DMS153 treated with DMSO at 0.1 percent for 48 hours (cell line): ENCODE measurements around the gene ARHGAP26.

ENCODE experiments used
- DNase-seq: peaks from one replicate; lab custom pipeline; 2025; ENCODE audit not compliant: unreplicated experiment; lab: John Stamatoyannopoulos, UW

Gene ARHGAP26

DNA sequence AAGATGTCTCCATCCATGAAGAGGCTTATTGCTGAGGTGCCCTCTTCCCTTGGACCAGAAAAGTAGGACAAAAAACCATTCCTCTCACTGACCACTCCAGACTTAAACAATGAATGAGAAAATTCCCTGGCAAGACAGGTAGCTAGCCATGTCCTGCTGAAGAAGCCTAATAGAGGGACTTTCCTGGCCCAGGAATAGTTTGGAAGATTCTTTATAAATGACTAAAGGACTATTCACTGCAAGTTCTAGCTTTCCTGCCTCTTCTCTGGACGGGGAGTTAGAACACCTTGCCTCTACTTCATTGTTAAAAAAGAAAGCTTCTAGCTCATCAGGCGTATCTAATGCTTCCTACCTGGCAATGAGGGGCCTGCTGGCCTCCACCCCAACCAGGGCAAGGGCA is 479.7 kb downstream of the ARHGAP26 start:
- no peak for DNase-seq

DNA sequence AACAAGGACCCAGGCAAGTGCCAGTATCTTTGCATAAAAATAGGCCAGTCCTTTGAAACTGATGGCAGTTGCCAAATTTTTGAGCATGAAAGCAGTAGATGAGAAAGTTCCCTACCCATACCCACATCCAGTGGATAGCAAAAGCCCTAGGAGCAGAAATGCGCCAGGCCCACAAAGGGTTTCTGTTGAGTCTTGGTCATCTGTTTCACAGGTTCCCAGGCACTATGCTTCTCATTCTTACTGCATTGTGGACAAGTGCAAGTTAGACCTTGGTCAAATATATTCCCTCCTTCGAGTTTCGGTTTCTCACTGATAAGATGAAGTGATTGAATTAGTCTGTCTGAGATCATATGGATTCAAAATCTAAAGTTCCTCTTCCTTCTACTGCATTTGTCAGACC is 481.0 kb downstream of the ARHGAP26 start:
- DNase-seq, result no peak

DNA sequence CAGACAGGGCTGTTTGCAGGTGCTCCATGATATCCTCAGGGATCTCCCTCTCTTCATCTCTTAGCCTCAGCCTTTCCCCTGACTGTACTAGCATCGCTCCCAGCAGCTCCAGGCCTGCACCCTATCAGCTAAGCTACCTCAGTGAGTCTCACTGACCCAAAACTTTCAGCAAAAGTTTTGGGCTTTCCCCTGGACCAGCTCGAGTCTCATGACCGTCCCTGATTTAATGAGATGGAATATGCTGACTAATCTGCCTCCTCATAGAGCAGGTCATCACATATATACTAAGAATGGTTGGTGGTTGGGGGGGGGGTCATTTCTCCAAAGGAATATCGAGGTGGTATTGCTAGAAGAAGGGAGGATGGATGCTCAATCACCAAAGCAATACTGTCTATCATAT is 481.8 kb downstream of the ARHGAP26 start:
- DNase-seq, result no peak

DNA sequence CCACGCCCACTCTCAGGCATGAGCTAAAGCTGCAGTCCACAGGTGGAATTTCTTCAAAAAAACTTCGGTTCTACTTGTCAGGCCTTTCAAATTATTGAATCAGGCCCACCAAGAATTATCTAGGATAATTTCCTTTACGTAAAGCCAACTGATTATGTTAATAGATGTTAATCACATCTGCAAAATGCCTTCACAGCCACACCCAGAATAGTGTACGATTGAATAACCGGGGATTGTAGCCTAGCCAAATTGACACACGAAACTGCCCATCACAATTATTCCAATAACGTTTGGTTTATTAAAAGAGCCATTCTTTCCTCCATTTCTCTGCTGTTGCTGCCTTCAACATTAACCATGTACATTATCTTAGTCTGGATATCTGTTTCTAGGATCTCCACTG is 484.6 kb downstream of the ARHGAP26 start:
- no peak for DNase-seq

DNA sequence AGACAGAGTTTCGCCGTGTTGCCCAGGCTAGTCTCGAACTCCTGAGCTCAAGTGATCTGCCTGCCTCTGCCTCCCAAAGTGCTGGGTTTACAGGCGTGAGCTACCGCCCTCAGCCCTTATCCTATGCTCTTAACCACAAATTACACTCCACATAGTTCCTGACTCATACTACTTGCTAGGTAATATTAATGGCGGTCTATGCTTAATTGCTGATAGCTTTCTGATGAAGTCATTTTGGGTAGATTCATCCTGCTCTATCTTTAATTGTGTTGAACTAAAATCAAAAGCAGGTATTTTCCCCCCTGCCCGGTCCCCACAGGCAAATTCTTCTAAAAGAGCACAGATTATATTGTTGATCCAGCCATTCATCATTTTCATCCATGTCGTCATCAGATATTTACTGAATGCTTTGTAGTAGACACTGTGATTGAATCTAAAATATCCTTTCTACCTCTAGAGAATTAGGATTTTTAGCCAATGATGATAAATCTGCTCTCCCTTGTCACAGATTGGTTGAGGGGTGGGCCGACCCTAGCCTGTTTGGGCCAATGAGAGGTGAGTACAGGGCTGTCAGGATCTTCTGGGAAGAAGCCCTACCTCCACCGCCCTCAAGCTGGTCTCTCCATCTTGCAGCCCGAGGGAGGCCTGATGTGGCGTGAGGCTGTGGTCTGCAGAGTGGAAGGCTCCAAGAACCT is 488.5 kb downstream of the ARHGAP26 start:
- DNase-seq, result no peak

DNA sequence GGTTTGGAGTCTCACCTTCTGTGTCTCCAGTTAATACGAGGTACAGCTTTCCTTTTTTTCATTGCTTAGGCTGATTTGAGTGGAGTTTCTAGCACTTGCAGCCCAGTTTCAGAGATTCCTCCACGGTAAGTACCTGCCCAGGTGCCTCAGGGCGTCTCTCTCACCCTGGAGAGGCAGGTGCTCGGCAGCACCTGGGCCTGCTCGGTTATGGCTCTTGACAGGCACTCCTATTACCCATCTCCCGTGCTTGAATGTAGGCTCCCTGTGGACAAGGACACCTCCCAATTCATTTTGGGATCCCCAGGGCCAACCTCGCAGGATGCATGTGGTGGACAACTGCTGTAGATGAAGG is 489.1 kb downstream of the ARHGAP26 start:
- DNase-seq, result no peak

DNA sequence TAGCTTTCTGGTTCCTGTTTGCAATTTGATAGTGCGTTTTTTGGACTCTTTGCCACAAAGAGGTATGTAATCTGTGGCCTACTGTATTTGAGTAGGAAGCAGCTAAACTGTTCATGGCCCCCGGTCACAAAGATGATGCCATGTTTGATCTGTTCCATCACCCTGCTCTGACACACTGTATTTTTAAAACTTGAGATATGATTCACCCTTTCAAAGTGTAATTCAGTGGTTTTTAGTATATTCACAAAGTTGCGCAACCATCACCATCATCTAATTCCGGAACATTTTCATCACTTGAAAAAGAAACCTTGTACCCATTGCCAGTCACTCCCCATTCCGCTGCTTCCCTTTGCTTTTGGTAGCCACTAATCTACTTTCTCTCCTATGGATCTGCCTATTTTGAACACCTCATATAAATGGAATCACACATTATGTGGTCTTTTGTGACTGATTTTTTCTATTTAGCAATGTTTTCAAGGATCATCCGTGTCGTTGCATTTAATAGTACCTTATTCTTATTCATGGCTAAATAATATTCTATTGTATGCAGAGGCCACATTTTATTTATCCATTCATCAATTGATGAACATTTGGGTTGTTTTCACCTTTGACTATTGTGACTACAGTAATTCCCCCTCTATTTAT is 491.7 kb downstream of the ARHGAP26 start:
- no peak for DNase-seq

DNA sequence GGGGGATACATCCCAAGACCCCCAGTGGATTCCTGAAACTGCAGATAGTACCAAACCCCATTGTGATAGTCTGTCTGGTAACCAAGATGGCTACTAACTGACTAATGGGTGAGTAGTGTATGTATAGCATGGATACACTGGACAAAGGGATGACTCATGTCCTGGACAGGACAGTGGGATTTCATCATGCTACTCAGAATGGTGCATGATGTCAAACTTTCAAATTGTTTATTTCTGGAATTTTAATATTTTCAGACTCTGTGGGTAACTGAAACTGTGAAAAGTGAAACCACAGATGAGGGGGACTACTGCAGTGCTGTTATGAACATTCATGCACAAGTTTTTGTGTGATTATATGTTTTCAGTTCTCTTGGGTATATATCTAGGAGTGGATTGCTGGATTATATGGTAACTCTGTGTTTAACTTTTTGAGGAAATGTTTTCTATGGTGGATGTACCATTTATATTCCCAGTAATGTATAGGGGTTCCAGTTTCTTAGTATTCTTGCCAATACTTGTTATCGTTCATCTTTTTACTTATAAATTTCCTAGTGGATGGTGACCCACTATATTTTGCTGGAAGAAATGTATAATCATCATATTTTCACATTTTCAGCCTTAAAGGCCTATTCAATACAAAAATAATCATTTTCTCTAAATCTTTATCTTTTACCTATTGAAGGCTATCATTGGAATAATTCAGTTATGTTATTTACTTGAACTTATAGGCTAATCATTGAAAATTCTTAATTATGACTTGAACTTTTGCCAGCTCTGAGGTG is 492.4 kb downstream of the ARHGAP26 start:
- DNase-seq, result no peak

DNA sequence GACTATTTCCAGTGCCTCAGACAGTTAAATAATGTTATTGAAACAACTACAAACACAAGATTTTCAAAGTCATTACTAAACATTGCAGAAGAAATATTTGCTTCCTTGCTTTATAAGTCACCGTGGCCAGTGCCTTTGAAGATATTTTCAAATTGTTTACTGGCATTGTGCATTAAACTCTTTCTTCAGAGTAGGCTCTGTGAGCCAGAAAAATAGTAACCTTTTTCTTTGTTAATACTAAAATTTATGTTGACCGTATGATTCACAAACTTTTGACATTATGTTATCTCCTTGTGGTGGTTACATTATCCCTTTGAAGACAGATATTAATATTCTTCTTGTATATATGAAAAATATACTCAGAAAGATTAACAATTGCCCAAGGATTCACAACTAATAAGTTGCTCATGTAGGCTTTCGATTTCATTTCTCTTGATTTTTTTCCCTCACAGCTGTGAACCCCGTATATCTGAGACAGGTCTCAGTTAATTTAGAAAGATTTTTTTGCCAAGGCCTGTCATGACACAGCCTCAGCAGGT is 493.2 kb downstream of the ARHGAP26 start:
- DNase-seq, result no peak

DNA sequence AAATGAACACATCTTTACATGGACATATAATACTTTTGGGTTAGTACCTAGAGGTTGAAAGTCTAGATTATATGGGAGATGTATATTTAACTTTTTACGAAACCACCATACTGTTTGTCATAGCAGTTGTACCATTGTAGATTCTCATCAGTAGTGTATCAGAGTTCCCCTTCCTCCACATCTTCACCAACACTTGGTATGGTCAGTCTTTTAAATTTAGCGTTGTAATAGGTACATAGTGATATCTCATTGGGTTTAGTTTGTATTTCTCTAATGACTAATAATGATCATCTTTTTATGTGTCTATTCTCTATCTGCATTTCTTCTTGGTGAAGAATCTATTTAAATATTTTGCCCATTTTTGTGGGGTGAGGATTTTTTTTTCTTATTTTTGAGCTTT is 495.8 kb downstream of the ARHGAP26 start:
- DNase-seq, result no peak

DNA sequence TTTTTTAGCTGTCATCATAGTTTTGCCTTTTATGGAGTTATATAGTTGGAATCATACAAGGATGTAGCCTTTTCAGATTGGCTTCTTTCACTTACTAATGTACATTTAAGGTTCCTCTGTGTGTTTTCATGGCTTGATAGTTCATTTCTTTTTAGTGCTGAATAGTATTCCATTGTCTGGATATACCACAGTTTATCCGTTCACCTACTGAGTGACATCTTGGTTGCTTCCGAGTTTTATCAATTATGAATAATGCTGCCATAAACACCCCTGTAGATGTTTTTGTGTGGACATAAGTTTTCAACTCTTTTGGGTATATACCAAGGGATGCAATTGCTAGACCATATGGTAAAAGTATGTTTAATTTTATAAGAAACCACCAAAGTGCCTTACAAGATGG is 497.0 kb downstream of the ARHGAP26 start:
- no peak for DNase-seq

DNA sequence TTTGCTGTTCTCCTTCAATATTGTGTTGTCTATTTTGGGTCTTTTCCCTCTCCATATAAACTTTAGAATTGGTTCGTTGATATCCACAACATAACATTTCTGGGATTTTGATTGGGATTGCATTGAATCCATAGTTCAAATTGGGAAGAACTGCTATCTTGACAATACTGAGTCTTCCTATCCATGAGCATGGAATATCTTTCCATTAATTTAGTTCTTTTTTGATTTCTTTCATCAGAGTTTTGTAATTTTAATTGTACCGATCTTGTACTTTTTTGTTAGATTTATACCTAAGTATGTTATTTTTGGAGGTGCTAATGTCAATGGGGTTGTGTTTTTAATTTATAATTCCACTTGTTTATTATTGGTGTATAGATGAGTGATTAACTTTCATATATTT is 498.2 kb downstream of the ARHGAP26 start:
- no peak for DNase-seq

DNA sequence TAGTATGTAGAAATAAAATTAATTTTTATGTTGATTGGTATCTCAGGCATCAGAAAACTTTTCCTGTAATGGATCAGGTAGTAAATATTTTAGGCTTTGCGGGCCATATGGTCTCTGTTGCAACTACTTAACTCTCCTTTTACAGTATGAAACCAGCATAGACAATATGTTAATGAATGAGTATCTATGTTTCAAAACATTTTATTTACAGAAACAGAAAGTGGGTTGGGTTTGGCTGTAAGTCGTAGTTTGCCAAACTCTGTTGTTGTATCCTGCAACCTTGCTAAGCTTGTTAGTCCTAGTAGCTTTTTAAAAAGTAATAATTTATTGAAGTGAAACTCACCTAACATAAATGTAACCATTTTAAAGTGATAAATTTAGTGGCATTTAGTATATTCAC is 501.3 kb downstream of the ARHGAP26 start:
- no peak for DNase-seq

DNA sequence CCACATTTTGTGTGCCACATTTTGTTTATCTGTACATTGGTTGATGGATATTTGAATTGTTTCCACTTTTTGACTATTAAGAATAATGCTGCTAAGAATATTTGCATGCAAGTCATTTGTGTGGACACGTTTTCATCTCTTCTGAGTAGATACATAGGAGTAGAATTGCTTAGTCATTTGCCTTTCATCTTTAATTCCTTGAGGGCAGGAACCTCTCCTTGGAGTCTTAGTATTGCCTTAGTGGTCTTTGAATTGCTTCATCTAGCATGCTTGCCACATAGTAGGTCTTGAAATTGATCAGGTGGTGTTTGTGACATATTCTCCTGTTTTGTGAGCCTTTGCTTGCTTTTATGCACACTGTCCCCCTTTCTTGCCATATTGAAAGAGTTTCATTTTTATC is 504.8 kb downstream of the ARHGAP26 start:
- no peak for DNase-seq

DNA sequence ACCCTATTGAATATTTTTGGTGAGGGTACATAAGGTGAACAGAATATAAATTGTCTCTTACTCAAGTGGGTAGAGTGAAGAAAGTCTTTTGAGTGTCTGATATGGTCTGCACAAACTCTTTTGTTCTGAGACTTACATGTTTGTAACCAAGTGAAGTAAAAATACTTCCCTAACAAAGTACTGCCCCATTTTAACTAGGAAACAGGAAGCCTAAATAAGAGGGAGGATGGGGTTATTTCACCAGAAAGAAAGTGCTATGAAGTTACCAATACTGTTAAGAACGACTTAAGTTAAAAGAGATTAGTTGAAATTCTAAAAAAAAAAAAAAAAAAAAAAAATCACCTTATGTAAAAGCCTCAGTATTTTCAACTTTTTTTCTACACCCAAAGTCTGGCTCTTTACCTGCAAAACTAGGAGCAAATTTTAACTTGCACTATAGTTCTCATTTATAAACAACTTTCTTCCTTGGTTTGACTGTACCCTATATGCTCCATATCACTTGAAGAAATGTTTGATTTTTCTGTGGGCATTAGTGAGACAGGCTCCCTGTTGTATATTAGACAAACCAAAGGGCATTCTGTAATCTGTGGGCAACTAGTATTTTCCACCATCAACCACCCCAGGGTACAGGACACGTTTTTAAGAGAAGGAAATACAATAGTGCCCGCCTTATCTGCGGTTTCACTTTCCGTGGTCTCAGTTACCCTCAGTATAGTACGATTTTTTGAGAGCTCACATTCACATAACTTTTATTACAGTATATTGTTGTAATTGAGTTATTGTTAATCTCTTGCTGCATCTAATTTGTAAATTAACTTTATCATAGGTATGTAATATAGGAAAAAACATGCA is 505.6 kb downstream of the ARHGAP26 start:
- DNase-seq, result no peak

DNA sequence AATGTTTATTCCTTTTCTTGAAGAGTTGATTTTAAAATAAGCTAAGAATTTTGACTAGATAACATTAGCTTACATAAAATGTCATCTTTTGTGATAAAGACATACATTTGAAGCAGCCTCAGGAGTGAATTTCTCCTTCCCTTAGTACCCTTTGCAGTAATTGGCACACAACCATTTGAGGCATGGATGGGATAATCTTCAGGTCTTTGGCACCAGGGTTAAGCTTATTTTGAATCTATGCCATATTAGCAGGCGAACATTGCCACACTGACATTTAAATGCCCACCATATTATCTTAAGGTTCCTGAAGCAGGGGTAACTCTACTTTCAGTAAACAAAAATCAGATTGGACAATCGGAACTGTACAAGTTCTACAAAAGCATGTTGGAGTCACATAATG is 507.4 kb downstream of the ARHGAP26 start:
- DNase-seq, result no peak
